Liver (tissue), 9 donors: ENCODE measurements around the gene CAPN7. TPM values are rescaled to one million over a fixed set of nuclear protein-coding genes. Genes with fewer than 3 reads are reported as not detected.

Source experiments
- DNase-seq: peaks from one replicate; pipeline ENCODE4 v3.0.0-alpha.2; 2017; ENCODE audit warnings: low spot score
- H3K27ac ChIP-seq, 2 donors: one replicate each; pipeline ENCODE4 v1.7.0; 2013; ENCODE audit warnings: inconsistent platforms in 2 of 2, low read length in 2 of 2, control low read depth in 1 of 2, low read depth in 1 of 2, mild to moderate bottlenecking in 1 of 2
- H3K27me3 ChIP-seq, 4 donors: one replicate each; pipeline versions ENCODE4 v1.6.1 to v1.7.0; 2013; ENCODE audit warnings: low read length in 3 of 4, inconsistent platforms in 1 of 4, mild to moderate bottlenecking in 1 of 4, moderate library complexity in 1 of 4; ENCODE audit not compliant: control insufficient read depth in 4 of 4, insufficient read depth in 4 of 4
- H3K36me3 ChIP-seq, 4 donors: one replicate each; pipeline versions ENCODE4 v1.6.1 to v1.7.0; 2013; ENCODE audit warnings: low read length in 3 of 4, mild to moderate bottlenecking in 3 of 4, low read depth in 1 of 4, moderate library complexity in 1 of 4; ENCODE audit not compliant: control insufficient read depth in 4 of 4, insufficient read depth in 3 of 4
- H3K4me1 ChIP-seq, 4 donors: one replicate each; pipeline versions ENCODE4 v1.6.1 to v1.7.0; 2013; ENCODE audit warnings: low read length in 3 of 4, mild to moderate bottlenecking in 3 of 4, moderate library complexity in 1 of 4; ENCODE audit not compliant: control insufficient read depth in 4 of 4, insufficient read depth in 4 of 4
- H3K4me3 ChIP-seq, 3 donors: one replicate each; pipeline versions ENCODE4 v1.6.1 to v1.7.0; 2013; ENCODE audit warnings: low read length in 3 of 3, control low read depth in 1 of 3, low read depth in 1 of 3, mild to moderate bottlenecking in 1 of 3
- H3K9ac ChIP-seq, 2 donors: one replicate each; pipeline ENCODE4 v1.7.0; 2013; ENCODE audit warnings: low read length in 2 of 2, mild to moderate bottlenecking in 2 of 2, moderate library complexity in 2 of 2, control low read depth in 1 of 2, low read depth in 1 of 2
- H3K9me3 ChIP-seq, 4 donors: one replicate each; pipeline versions ENCODE4 v1.6.1 to v1.7.0; 2013; ENCODE audit warnings: low read length in 3 of 4; ENCODE audit not compliant: control insufficient read depth in 4 of 4
- EGR1 ChIP-seq, 2 donors: IDR thresholded peaks; 2 replicates each; pipeline ENCODE4 v1.6.1; 2016 to 2018; ENCODE audit warnings: antibody characterized with exemption in 2 of 2, low read depth in 2 of 2
- FOXA1 ChIP-seq: IDR thresholded peaks from 2 replicates; pipeline ENCODE4 v1.6.1; 2016; ENCODE audit warnings: antibody characterized with exemption
- FOXA2 ChIP-seq: IDR thresholded peaks from 2 replicates; pipeline ENCODE4 v1.6.1; 2016; ENCODE audit warnings: antibody characterized with exemption
- GABPA ChIP-seq, 2 donors: IDR thresholded peaks in 1 of 2; conservative IDR thresholded peaks in 1 of 2; 2 replicates each; pipeline ENCODE4 v1.6.1; 2016; ENCODE audit warnings: antibody characterized with exemption in 2 of 2, mild to moderate bottlenecking in 1 of 2, moderate library complexity in 1 of 2
- HNF4A ChIP-seq, 2 donors: conservative IDR thresholded peaks; 2 replicates each; pipeline ENCODE4 v1.6.1; 2016; ENCODE audit warnings: antibody characterized with exemption in 2 of 2, mild to moderate bottlenecking in 2 of 2
- HNF4G ChIP-seq: IDR thresholded peaks from 2 replicates; pipeline ENCODE4 v1.6.1; 2016; ENCODE audit warnings: antibody characterized with exemption
- JUND ChIP-seq, 2 donors: IDR thresholded peaks; 2 replicates each; pipeline ENCODE4 v1.6.1; 2016; ENCODE audit warnings: antibody characterized with exemption in 2 of 2
- NR2F2 ChIP-seq: IDR thresholded peaks from 2 replicates; pipeline ENCODE4 v1.6.1; 2016; ENCODE audit warnings: antibody characterized with exemption
- RAD21 ChIP-seq, 2 donors: IDR thresholded peaks; 2 replicates each; pipeline ENCODE4 v1.6.1; 2016; ENCODE audit warnings: antibody characterized with exemption in 2 of 2, mild to moderate bottlenecking in 2 of 2
- RXRA ChIP-seq, 2 donors: IDR thresholded peaks; 2 replicates each; pipeline ENCODE4 v1.6.1; 2017 to 2018; ENCODE audit warnings: antibody characterized with exemption in 2 of 2, mild to moderate bottlenecking in 1 of 2
- SP1 ChIP-seq: IDR thresholded peaks from 2 replicates; pipeline ENCODE4 v1.6.1; 2018; ENCODE audit warnings: antibody characterized with exemption, mild to moderate bottlenecking
- TAF1 ChIP-seq: conservative IDR thresholded peaks from 2 replicates; pipeline ENCODE4 v1.6.1; 2016; ENCODE audit warnings: antibody characterized with exemption, mild to moderate bottlenecking
- YY1 ChIP-seq: IDR thresholded peaks from 2 replicates; pipeline ENCODE4 v1.6.1; 2016; ENCODE audit warnings: antibody characterized with exemption, mild to moderate bottlenecking
- WGBS: extraction: QIAGEN DNeasy Blood & Tissue Kit; methylation state at CpG from one replicate; pipeline ENCODE4 v1.1.7; 2013; 5-methylcytosine and 5-hydroxymethylcytosine counted together
- polyA plus RNA-seq, 2 donors: library from polyadenylated mRNA; stranded (reverse) in 1 of 2; unstranded in 1 of 2; fragments of 200-250 nt in 1 of 2; fragments of >200 nt in 1 of 2; fragmentation: Nextera tagmentation in 1 of 2; extraction: Ambion mirVana in 1 of 2; gene quantifications; one replicate each; pipeline versions ENCODE4 v1.2.1 to v1.2.3, GENCODE V29; 2013 to 2015
- total RNA-seq, 2 donors: library from RNA; depleted of rRNA; stranded (reverse); fragments of >200 nt; gene quantifications; one replicate each; pipeline ENCODE4 v1.2.3, GENCODE V29; 2014
- TF ChIP-seq, protein P1 (sequence below): IDR thresholded peaks from 2 replicates; pipeline ENCODE4 v1.6.1; 2016; ENCODE audit warnings: antibody characterized with exemption
- TF ChIP-seq, protein P2 (sequence below): IDR thresholded peaks from 2 replicates; pipeline ENCODE4 v1.6.1; 2016; ENCODE audit warnings: antibody characterized with exemption
- TF ChIP-seq, protein P3 (sequence below): fragments of 150-350 bp; IDR thresholded peaks from 2 replicates; pipeline ENCODE4 v1.5.1; 2017; ENCODE audit warnings: improper control_type of control experiment, low read depth, low read length; ENCODE audit not compliant: missing input control
- TF ChIP-seq, protein P4 (sequence below): IDR thresholded peaks from 2 replicates; pipeline ENCODE4 v1.6.1; 2016; ENCODE audit warnings: antibody characterized with exemption
- donor health status: healthy.
- donor health status: healthy.
- donor health status: healthy.
- donor health status: healthy.
- donor health status: healthy.

The CAPN7 gene
- total and polyA plus RNA-seq, 4 donors: 9.5 to 41.9 (median 17.9) TPM

DNA sequence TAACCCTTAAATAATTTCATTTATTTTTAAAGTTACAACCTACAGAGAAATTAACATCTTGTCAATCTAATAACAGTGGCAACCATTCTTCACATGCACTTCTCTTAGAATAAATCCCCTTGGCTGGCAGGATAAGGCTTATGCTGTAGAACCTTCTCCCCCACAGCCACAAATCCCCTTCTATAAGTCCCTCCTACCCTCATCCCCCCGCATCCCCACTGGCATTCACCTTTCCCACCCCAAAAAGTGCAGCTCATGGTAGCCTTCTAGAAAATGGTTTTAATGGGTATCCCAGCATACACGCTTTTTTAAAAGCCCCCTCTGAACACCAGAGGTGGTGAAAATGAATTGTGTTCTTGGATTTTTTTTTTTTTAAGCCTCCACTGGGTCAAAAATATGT, 49.2 kb downstream of the CAPN7 start:
- Histone ChIP-seq H3K27me3 (no peaks in the 10 kb centered on the region), H3K9me3 (no peaks in the 10 kb centered on the region), H3K9ac (no peak overlapping the region), H3K36me3 (peaks cover 10 to 77% (median 61%) of the 10 kb centered on the region in 4 donors), H3K4me1 (no peaks in the 10 kb centered on the region), H3K4me3 (no peak overlapping the region), H3K27ac (no peak overlapping the region)
- WGBS: 94% methylated on average over 2 of the region's 2 CpGs
- no peak for DNase-seq
- TF ChIP-seq, protein P1, sequence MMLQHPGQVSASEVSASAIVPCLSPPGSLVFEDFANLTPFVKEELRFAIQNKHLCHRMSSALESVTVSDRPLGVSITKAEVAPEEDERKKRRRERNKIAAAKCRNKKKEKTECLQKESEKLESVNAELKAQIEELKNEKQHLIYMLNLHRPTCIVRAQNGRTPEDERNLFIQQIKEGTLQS: no peak
- TF ChIP-seq, protein P2, sequence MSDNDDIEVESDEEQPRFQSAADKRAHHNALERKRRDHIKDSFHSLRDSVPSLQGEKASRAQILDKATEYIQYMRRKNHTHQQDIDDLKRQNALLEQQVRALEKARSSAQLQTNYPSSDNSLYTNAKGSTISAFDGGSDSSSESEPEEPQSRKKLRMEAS: no peak
- TF ChIP-seq, protein P3, sequence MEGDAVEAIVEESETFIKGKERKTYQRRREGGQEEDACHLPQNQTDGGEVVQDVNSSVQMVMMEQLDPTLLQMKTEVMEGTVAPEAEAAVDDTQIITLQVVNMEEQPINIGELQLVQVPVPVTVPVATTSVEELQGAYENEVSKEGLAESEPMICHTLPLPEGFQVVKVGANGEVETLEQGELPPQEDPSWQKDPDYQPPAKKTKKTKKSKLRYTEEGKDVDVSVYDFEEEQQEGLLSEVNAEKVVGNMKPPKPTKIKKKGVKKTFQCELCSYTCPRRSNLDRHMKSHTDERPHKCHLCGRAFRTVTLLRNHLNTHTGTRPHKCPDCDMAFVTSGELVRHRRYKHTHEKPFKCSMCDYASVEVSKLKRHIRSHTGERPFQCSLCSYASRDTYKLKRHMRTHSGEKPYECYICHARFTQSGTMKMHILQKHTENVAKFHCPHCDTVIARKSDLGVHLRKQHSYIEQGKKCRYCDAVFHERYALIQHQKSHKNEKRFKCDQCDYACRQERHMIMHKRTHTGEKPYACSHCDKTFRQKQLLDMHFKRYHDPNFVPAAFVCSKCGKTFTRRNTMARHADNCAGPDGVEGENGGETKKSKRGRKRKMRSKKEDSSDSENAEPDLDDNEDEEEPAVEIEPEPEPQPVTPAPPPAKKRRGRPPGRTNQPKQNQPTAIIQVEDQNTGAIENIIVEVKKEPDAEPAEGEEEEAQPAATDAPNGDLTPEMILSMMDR: no peak
- no peak for TF ChIP-seq JUND (IDR thresholded peaks at IDR 0.05)
- no peak for TF ChIP-seq RAD21 (IDR thresholded peaks at IDR 0.05)
- no peak for TF ChIP-seq HNF4G
- no peak for TF ChIP-seq YY1
- TF ChIP-seq HNF4A (conservative IDR thresholded peaks at IDR 0.05): no peak
- no peak for TF ChIP-seq FOXA1

DNA sequence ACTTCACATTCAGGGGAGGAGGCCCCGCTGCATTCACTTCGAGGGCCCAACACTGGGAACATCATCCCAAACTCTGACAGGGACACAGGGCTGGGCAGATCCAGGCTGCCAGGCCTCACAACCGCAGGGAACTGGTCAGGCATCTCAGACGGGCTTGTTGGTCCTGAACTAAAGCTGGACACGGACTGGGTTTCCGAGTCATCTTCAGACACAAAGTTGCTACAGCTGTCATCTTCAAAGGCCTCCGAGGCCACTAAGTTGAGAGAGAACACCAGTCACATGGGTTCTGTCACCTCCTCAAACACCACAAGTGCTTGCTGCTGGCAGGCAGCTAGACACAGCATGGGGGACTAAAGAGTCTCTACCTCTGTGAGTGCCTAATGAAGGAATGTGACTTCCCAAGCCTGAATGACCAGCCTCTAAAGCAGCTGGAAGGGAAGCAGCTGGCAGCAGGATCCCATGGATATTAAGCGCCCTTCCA, 50.9 kb downstream of the CAPN7 start:
- Histone ChIP-seq H3K9me3 (no peaks in the 10 kb centered on the region), H3K27ac (no peak overlapping the region), H3K4me3 (no peak overlapping the region), H3K9ac (no peak overlapping the region), H3K27me3 (no peaks in the 10 kb centered on the region), H3K4me1 (no peaks in the 10 kb centered on the region), H3K36me3 (peaks cover 10 to 66% (median 47%) of the 10 kb centered on the region in 4 donors)
- 92% methylated on average over 8 of the region's 8 CpGs for WGBS
- no peak for DNase-seq
- TF ChIP-seq NR2F2 (no peak), EGR1 (IDR thresholded peaks at IDR 0.05; ENCODE audit: low read depth in 2 of 2) (no peak), FOXA2 (no peak), HNF4A (conservative IDR thresholded peaks at IDR 0.05) (no peak), FOXA1 (no peak), TAF1 (no peak), JUND (IDR thresholded peaks at IDR 0.05) (no peak), RAD21 (IDR thresholded peaks at IDR 0.05) (no peak), HNF4G (no peak), GABPA (IDR thresholded peaks at IDR 0.05 in 1 of 2, conservative IDR thresholded peaks at IDR 0.05 in 1 of 2) (no peak), RXRA (IDR thresholded peaks at IDR 0.05) (no peak), SP1 (no peak)
- TF ChIP-seq, protein P4, sequence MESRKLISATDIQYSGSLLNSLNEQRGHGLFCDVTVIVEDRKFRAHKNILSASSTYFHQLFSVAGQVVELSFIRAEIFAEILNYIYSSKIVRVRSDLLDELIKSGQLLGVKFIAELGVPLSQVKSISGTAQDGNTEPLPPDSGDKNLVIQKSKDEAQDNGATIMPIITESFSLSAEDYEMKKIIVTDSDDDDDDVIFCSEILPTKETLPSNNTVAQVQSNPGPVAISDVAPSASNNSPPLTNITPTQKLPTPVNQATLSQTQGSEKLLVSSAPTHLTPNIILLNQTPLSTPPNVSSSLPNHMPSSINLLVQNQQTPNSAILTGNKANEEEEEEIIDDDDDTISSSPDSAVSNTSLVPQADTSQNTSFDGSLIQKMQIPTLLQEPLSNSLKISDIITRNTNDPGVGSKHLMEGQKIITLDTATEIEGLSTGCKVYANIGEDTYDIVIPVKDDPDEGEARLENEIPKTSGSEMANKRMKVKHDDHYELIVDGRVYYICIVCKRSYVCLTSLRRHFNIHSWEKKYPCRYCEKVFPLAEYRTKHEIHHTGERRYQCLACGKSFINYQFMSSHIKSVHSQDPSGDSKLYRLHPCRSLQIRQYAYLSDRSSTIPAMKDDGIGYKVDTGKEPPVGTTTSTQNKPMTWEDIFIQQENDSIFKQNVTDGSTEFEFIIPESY: no peak
- TF ChIP-seq, protein P3: no peak
- TF ChIP-seq, protein P1: no peak
